LHCN-M2 (cell line): ENCODE results near the gene TOR4A. TPM values are rescaled to one million over a fixed set of nuclear protein-coding genes. Genes with fewer than 3 reads are reported as not detected.
"Not testable (repeated sequence)": the region's sequence is repeated elsewhere in the genome, so short reads cannot be mapped to it uniquely, and the experiment has no call there.

Experiments
- DNase-seq: peaks from one replicate; pipeline ENCODE4 v3.0.0-alpha.2; 2012; ENCODE audit warnings: low read depth
- total RNA-seq: library from RNA; depleted of rRNA; stranded (reverse); fragments of >200 nt; gene quantifications from 2 replicates; pipeline ENCODE4 v1.2.3, GENCODE V29; 2014

TOR4A gene
- total RNA-seq, 1 experiment from 2014 or later: 2.6 TPM

DNA sequence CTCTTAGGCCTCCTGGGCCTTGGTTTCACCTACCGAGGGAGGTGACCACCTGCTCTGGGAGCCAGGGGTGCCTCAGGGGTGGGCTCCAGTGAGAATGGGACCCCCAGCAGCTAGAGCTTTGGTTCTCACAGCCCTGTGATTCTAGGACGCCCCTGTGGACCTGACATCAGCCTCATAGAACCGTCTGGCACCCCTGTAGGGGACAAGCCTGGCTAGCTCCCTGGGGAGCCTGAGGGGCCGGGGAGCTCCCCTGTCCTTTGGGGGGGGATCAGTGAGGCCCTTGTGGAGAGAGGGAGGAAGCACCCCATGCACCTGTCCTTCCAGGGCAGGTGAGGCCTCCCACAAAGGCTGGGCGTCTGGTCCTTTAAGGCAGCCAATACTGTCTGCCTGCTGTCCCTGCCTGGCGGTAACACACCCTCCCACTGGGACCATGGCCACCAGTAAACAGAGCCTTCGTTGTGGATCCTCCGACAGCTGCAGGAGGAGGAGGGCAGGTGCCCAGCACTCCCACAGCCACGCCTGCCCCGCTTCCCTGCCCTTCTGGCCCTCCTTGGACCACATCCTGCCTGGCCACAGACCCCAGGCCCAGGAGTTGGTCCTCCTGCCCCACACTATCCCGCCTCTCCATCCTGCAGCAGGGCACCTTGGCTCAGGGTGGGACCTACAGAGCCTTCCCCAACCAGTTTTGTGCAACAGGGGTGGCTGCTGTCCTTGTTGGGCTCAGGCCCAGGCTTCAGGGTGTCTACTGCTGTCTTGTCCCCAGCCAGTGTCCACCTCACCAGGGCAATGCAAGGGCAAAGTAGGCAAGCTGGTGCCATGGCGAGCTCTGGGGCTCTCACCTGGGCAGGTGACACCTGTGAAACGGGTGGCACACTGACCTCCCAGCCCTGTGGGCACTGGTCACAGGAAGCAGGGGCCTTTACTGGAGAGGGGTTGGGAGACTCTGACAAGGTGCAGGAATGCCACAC lies 39.5 kb upstream of the TOR4A start:
- DNase-seq: peak; percentile 66

DNA sequence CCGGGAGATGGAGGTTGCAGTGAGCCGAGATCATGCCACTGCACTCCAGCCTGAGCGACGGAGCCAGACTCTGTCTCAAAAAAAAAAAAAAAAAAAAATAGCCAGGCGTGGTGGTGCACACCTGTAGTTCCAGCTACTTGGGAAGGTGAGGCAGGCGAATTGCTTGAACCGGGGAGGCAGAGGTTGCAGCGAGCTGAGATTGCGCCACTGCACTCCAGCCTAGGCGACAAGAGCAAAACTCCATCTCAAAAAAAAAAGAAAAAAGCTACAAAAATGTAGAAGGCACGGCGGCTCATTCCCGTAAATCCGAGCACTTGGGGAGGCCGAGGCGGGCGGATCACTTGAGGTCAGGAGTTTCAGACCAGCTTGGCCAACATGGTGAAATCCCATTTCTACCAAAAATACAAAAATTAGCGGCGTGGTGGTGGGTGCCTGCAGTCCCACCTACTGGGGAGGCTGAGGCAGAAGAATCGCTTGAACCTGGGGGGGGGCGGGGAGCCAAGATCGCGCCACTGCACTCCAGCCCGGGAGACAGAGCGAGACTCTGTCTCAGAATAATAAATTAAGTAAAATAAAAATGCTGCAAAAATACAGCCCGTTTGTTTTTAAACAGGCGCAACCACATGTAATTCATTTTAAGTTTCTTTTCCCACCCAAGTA lies 37.9 kb upstream of the TOR4A start:
- not testable (repeated sequence) for DNase-seq

DNA sequence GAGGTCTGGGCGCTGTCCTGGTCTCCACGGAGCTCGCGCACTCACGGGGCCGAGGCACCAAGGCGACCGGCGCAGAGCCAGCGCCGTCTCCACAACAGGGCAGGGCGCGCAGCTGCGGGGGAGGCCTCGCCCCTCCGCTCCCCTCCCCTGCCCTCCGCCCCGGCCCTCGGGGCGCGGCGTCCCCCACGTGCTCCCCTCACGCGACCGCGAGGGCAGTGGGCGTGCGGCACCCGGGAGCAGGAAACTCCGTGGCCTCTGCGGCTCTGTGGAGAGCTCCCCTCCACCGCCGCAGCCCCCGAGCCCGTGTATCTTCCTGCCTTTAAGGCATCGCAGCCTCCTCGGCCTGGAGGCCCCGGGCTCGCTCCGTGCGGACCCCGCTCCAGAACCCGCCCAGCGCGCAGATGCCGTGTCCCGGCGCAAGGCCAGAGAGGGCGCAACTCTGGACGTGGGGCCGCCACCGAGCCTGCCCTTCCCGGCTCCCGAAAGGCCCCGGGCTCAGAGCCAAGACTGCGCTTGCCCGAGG lies 37.1 kb upstream of the TOR4A start:
- peak; percentile 80 for DNase-seq

DNA sequence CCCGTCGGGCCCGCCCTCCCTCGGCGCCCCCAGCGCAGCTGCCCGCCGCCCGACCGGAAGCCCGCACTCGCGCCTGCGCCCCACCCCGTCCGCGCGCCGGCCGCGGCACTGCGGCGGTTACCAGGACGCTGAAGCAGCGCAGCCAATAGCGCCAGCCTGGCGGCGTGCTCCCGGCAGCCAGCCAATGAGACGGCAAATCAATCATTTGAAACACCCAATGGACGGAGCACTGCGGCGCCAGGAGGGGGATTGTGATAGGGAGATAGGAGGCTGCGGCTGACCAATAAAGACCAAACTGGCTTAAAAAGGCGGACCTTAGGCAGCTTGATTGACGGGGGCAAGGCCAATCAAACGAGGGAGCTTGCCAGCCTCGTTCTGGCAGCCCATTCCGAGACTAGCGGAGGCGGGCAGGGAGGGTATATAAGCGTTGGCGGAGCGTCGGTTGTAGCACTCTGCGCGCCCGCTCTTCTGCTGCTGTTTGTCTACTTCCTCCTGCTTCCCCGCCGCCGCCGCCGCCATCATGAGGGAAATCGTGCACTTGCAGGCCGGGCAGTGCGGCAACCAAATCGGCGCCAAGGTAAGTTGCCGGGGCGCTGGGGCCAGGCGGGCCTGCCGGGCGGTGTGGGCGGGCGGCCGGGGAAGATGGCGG lies 36.6 kb upstream of the TOR4A start, which contains the start of gene TUBB4B:
Gene TUBB4B, plus strand, starts transcription at position 447 of the 649 bp plus-strand sequence. Its CDS starts 74 bp downstream, at position 521.
- DNase-seq: peak; percentile 100

DNA sequence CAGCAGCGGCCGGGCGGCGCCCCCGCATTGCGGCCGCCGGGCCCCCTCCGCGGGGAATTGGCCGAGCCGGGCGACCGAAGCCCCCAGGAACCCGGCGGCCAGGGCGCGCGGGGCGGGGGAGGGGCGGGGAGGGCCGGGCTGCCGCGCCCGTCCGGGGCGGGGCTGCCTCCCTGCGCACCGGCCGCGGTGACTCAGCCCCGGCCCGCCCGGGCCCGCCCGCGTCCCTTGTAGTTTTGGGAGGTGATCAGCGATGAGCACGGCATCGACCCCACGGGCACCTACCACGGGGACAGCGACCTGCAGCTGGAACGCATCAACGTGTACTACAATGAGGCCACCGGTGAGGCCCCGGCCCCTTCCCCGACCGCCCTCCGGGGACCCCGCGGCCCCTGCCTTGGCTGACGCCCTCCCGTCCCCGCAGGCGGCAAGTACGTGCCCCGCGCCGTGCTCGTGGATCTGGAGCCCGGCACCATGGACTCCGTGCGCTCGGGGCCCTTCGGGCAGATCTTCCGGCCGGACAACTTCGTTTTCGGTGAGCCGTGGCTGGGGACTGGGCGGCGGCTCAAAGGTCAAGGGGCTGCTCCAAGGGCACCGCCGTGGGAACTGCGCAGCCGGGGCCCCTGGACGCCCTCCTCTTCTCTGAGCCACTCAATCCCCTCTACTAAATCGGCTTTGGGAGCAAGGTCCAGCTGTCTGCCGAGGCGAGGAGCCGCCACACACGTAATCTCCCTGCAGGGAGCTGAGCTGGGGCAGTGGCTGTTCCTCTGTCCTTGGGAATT lies 35.8 kb upstream of the TOR4A start:
- DNase-seq: peak; percentile 35

DNA sequence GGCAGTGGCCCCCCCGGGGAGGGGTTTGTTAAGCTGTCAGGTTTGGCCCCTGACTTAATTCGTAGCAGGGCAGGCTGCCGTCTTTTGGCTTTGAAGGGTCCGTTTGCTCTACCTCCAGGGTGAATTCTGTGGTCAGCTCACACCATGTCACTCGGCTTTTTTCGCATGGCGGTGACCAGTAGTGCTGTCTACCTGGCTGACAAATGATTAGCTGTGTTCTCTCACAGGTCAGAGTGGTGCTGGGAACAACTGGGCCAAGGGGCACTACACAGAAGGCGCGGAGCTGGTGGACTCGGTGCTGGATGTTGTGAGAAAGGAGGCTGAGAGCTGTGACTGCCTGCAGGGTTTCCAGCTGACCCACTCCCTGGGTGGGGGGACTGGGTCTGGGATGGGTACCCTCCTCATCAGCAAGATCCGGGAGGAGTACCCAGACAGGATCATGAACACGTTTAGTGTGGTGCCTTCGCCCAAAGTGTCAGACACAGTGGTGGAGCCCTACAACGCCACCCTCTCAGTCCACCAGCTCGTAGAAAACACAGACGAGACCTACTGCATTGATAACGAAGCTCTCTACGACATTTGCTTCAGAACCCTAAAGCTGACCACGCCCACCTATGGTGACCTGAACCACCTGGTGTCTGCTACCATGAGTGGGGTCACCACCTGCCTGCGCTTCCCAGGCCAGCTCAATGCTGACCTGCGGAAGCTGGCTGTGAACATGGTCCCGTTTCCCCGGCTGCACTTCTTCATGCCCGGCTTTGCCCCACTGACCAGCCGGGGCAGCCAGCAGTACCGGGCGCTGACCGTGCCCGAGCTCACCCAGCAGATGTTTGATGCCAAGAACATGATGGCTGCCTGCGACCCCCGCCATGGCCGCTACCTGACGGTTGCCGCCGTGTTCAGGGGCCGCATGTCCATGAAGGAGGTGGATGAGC lies 35.0 kb upstream of the TOR4A start:
- no peak for DNase-seq

DNA sequence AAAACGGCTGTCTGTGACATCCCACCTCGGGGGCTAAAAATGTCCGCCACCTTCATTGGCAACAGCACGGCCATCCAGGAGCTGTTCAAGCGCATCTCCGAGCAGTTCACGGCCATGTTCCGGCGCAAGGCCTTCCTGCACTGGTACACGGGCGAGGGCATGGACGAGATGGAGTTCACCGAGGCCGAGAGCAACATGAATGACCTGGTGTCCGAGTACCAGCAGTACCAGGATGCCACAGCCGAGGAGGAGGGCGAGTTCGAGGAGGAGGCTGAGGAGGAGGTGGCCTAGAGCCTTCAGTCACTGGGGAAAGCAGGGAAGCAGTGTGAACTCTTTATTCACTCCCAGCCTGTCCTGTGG lies 34.3 kb upstream of the TOR4A start:
- not testable (repeated sequence) for DNase-seq

DNA sequence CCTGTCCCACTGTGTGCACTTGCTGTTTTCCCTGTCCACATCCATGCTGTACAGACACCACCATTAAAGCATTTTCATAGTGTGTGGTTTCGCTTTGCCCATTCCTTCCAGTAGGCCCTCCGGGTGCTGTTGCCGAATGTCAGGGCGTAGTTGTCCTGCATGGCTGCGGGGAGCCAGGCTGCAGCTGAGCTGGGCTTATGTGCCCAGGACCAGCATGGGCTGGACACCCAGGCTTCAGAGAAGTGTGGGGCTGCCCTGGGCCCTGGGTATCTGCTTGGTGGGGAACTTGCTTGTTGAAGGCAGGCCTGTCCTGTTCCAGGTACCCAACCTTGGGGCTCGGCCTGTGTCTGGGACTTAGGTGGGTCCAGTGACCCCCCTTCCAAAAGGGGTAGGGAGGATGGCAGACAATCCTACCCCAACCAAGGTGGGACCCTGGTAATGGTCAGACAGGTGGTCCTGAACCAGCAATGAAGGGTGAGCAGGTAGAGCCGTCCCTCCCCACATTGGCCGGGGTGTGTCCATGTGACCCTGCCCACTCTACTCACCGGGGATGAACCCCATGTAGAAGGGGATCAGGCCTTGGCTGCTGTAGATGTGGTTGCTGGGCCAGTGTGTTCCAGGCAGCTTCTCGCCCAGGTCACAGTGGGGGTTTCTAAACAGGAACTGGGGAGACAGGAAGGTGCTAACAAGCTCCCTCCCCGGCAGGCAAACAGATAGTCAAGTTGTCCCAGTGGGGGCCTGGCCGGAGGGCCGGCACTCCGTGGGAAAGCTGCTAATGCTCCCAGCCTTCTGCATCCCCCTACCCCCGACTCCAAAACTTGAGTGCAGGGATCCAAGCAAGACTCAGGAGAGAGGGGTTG lies 33.7 kb upstream of the TOR4A start:
- no peak for DNase-seq

DNA sequence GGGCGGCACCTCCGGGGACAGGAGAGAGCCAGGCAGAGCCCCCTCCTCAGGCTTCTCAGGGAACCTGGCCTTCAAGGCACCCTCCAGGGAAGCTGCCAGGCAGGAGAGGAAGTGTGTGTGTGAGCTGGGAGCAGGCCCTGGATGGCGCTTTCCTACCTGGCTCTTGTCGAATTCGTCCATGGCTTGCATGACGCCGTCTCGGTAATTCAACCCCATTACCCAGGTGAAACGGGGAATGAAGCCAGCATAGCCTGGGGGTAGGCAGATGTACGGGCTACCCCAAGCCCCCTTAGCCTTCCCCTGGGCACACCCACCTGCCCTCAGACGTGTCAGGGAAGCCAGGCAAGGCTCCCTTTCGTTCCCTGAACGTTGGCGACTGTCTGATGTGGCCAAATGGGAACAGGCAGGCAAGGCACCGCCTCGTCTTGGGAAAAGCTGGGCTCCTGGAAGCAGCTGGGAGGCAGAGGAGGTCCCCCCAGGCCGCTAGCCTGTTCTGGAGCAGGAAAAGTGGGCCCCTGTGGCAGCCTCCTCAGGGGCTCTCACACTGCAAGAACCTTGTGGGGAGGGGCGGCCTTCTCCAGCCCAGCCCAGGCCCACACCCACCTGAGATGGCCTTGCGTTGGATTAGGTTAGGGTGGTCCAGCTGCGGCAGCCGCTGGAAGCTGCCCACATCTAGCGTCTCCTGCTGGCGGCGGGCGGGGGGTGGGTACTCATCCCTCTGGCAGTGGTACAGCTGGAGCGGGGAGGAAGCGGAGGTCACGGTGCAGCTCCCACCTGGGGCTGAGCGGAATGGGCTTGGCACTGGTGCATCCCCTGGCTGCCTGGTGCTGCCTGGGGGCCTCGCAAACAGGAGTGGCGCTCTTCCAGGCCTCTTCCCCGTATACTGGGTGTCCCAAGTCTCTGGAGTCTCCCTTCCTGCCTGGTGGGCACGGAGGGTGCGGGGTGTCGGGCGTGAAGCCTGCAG lies 32.8 kb upstream of the TOR4A start:
- DNase-seq: no peak

DNA sequence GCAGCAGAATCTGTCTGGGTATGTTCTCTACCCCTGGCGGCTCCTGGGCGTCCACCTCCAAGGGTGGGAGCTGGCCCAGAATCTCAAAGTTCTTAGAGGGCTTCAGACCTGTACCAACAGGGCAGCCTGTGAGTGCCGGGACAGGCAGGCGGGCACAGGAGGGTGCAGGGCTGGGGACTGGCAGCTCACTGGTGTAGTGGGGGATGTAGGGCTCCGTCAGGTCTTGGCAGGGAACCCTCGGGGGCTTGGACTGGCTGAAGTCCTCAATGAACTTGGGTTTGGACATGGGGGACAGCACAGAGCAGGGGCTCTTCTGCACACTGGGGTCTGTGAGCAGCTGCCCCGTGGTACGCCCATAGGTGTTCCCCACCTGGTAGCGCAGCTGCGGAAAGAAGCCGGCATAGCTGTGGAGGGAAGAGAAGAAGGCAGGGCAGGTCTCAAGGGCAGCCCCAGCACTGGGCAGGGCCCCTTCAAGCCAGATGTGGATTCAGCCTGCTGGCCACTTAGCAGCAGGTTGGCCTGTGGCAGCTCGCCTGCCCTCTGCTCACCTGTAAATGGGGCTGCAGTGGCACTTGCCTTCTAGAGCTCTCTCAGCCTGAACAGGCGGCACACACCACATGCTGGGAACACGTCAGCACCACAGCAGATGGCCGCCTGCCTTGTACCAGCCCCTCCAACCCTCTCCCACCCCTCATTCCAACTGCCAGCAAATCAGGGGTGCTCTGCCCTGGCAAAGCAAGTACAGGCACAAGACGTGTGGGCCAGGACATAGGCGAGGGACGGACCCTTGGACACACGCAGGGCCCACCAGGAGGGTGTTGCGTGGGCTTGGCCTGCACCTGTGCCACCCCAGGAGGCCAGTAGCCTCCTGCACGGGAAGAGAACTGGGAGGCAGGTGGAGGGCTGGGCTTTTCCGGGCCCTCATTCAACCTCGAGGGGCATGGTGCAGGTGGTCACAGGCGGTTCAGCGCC lies 31.8 kb upstream of the TOR4A start:
- no peak for DNase-seq

DNA sequence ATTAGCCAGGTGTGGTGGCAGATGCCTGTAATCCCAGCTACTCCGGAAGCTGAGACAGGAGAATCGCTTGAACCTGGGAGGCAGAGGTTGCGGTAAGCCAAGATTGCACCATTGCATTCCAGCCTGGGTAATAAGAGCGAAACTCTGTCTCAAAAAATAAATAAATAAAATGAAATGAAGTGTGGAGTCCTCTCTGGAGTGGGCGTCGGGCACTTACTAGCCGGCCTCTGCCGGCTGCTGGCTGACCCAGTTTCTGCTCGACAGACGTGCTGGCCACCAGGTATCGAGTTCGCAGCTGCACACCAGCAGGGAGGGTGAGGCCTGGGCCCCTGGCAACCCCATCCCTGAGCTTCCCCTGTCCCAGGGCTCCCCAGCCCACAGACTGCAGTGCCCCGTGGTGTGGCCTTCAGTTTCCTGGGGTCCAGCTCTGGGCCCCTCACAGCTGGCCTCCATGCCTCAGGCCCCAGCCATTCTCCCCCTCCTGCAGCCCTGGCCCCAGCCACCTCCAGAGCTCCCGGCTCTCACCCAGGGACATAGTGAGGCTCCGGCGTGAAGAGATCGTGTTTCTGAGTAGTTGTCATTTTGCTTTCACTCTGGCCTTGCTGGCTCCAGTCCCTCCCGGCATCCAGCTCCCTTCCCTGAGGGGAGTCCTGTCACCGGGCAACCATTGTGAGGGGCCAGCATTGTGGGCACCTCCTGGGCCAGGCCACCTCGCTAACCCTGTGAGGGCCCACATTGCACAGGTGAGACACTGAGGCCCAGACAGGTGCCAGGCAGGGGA lies 30.2 kb upstream of the TOR4A start:
- no peak for DNase-seq

DNA sequence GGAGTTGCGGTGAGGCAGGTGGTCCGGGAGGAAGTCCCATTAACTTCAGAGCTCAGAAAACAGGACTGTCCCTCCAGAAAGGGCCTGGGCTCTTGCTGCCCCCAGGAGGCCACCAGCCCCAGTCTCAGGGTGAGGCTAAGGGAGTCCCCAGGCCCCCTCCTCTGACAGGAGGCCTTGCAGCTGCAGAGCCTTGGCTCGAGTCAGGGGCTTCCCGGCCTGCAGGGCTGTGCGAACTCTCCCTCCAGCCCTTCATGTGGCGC lies 29.7 kb upstream of the TOR4A start:
- no peak for DNase-seq

DNA sequence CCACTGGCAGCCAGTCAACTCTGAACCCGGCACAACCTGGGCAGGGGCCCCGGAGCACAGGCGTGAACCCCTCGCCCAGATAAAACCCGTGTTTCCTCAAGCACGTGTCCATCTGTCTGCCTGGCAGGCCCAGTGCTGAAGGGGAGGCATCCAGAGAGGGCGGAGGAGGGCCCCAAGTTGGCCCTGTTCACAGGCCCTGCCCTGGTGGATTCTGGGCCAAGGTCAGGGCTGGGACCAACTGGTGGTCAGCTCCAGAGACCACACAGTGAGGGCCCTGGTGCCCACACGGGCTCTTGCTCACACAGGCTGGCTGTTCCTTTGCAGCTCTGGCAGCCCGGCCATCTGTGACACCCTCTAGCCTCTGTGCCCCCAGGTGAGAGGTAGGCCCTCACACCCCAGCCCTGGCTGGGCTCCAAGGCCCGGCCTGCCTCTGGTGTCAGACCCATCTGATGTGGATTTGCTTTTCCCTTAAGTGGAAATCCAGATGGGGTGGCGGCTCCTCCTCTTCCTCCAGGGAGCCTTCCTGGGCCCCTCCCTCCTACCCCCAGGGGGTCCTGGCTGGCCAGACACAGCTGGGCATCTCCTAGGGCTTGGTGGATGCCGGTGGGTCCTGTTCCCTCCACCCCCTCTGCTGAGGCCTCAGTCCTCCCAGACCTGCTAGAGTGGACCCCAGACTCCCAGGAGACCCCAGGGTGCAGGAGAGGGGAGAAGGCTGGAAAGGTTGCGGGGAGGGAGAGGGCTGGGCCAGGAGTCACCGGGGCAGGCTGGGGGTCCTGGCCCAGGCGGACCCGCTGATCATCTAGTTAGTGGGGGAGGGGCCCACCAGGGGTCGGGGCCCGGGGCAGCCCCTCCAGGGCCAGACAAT lies 27.0 kb upstream of the TOR4A start:
- DNase-seq: no peak

DNA sequence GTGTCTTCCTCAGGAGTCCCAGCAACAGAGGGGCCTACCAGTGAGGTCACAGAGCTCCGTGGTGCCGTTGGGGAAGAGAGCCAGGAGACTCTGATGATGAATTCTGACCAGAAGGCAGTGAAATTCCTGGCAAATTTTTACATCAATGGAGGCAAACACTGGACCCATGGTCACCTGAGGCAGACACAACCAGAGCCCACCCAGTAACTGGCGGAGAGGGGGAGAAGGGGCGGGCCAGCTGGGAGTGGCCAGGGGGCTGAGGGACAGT lies 26.4 kb upstream of the TOR4A start, which contains the start of gene STPG3:
Gene STPG3, plus strand, starts transcription at position 93 of the 268 bp plus-strand sequence. Its CDS starts 1 bp downstream, at position 94.
- DNase-seq: no peak
